Renal cortical epithelial cell (primary cell): ENCODE results near the gene DDHD1. TPM values are rescaled to one million over a fixed set of nuclear protein-coding genes. Genes with fewer than 3 reads are reported as not detected.
"Not testable (repeated sequence)": the region's sequence is repeated elsewhere in the genome, so short reads cannot be mapped to it uniquely, and the experiment has no call there.

Source experiments
- DNase-seq: peaks from one replicate; pipeline ENCODE4 v3.0.0-alpha.2; 2011; ENCODE audit warnings: low read depth
- total RNA-seq: library from RNA; depleted of rRNA; stranded (reverse); fragments of >200 nt; gene quantifications from 2 replicates; pipeline ENCODE4 v1.2.3, GENCODE V29; 2014

The DDHD1 gene
- total RNA-seq, 1 donor from 2014 or later, result 12.6 TPM

GRCh38 chr14:53108292-53109104 lies 44.6 kb downstream of the DDHD1 start:
- DNase-seq, result no peak

- DNase-seq, result no peak
Observed at GRCh38 chr14:53106768-53107167, 46.4 kb downstream of the DDHD1 start.

- no peak for DNase-seq
Observed at GRCh38 chr14:53103636-53104340, 49.3 kb downstream of the DDHD1 start.

GRCh38 chr14:53093206-53093605 lies 59.9 kb downstream of the DDHD1 start:
- no peak for DNase-seq

- no peak for DNase-seq
Observed at GRCh38 chr14:53090853-53091252, 62.3 kb downstream of the DDHD1 start.

- DNase-seq, result not testable (repeated sequence)
Observed at GRCh38 chr14:53084954-53085353, 68.2 kb downstream of the DDHD1 start.

- no peak for DNase-seq
Observed at GRCh38 chr14:53064475-53064874, 88.6 kb downstream of the DDHD1 start.

- DNase-seq, result no peak
Observed at GRCh38 chr14:53062856-53063255, 90.3 kb downstream of the DDHD1 start.

- no peak for DNase-seq
Observed at GRCh38 chr14:53060046-53060445, 93.1 kb downstream of the DDHD1 start.

- DNase-seq, result peak; percentile 62
Observed at GRCh38 chr14:53055003-53055402, 98.1 kb downstream of the DDHD1 start.

- DNase-seq, result no peak
Observed at GRCh38 chr14:53054457-53054856, 98.7 kb downstream of the DDHD1 start.

- no peak for DNase-seq
Observed at GRCh38 chr14:53048631-53049030, 104.5 kb downstream of the DDHD1 start.

- DNase-seq, result no peak
Observed at GRCh38 chr14:53047307-53048069, 105.6 kb downstream of the DDHD1 start.

- peak; percentile 61 for DNase-seq
Observed at GRCh38 chr14:53044486-53044885, 108.6 kb downstream of the DDHD1 start.

GRCh38 chr14:53043027-53043581 lies 110.0 kb downstream of the DDHD1 start:
- DNase-seq, result no peak

GRCh38 chr14:53042480-53042879 lies 110.6 kb downstream of the DDHD1 start:
- no peak for DNase-seq

- DNase-seq, result no peak
Observed at GRCh38 chr14:53041067-53041466, 112.1 kb downstream of the DDHD1 start.

- DNase-seq, result no peak
Observed at GRCh38 chr14:53038629-53039028, 114.5 kb downstream of the DDHD1 start.

- no peak for DNase-seq
Observed at GRCh38 chr14:53037016-53037415, 116.1 kb downstream of the DDHD1 start.

- DNase-seq, result no peak
Observed at GRCh38 chr14:53035336-53036210, 117.5 kb downstream of the DDHD1 start.

- DNase-seq, result no peak
Observed at GRCh38 chr14:53034688-53035230, 118.4 kb downstream of the DDHD1 start.
